GM12873 (cell line): Measurements from ENCODE around the gene GNAI3.

ENCODE experiments used
- CTCF ChIP-seq: IDR thresholded peaks from 2 replicates; pipeline ENCODE4 v1.5.1; 2012; ENCODE audit warnings: low read depth, mild to moderate bottlenecking, moderate library complexity, low read length, control low read depth; ENCODE audit not compliant: insufficient read depth; ENCODE audit errors: missing control alignments

Gene GNAI3

DNA sequence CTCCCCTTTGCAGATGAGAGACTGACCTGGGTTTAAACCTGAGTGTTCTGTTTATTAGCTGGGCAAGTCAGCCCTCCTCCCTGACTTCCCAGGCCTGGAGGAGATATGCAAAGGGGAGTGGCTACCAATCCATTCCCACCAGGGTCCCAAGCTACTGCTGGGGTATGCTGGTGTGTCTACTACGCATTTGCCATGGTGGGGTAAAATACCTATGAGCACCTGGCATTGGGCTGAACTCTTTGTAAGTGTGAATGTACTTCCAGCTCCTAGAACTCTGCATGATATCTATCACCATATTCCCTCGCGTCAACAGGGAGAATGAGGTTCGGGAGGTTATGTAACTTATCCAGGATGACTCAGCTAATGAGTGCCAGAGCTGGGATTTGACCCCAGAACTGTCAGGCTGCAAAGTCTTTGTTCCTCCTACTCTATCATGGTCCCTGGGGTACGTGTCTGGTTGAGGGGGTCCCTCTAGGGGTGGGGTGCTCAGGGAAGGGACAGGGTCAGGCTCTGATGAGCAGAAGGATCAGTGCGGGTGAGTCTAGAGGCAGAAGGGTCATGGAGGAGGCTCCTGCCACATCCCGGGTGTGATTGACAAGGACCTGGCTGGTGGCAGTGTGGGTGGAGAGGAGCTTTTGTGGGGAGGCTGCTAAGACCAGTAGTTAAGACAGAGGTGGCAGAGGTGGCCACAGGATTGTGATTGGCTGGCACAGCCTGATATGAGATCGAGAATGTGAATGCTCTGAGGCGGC lies 88.0 kb downstream of the GNAI3 start:
- TF ChIP-seq CTCF: no peak

- no peak for TF ChIP-seq CTCF
These were observed 89.0 kb downstream of the GNAI3 start for GRCh38 chr1:109637446-109637845.

DNA sequence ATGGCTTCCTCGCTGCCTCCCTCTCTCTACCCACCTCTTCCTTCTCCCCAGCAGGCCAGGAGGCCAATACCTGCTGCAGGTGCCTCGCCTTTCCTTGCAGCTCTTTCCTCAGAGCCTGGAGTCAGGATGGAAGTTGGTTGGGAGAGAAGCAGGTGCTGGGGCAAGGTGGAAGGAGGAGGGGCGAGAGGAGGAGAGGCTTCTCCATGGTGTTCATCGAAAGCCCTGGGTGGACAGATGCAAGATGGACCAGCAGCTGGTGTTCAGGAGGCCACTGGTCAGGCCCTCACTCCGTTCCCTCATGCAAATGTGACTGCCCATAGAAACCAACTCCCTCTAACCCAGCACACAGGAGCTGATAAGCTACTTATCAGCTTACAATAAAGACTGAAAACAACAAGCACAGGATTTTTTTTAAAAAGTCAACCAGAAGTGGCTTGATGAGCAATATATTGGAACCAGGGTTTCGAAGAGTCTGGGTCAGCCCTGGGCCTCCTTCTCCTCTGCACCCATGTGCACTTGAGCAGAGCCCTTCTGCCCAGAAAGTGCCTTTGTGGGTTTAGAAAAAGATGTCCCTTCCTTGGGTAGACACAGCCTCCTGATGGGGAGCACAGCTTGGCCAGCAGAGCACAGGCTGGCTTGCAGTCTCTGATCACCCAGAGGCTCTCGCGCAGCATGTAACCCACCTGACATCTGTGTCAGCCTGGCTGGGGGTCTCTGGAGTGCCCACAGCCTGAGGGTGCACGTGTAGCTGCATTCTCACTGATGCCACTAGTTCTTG lies 90.8 kb downstream of the GNAI3 start:
- TF ChIP-seq CTCF: no peak

DNA sequence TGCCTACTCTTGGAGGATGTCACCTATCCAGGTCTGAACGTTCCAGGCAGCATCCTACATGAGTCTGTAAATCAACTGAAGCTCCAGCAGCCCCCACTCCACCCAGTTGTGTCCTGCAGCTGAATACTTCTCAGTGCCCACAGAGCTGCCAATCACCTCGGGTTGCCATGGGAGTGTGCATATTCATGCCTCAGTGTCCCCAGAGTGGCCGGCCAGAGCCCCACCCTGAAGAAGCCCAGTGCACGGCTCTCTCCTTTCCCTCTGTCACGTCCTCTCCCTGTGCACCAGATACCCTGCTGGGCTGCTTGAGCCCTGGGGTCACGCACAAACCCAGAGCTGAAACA lies 91.4 kb downstream of the GNAI3 start:
- no peak for TF ChIP-seq CTCF

DNA sequence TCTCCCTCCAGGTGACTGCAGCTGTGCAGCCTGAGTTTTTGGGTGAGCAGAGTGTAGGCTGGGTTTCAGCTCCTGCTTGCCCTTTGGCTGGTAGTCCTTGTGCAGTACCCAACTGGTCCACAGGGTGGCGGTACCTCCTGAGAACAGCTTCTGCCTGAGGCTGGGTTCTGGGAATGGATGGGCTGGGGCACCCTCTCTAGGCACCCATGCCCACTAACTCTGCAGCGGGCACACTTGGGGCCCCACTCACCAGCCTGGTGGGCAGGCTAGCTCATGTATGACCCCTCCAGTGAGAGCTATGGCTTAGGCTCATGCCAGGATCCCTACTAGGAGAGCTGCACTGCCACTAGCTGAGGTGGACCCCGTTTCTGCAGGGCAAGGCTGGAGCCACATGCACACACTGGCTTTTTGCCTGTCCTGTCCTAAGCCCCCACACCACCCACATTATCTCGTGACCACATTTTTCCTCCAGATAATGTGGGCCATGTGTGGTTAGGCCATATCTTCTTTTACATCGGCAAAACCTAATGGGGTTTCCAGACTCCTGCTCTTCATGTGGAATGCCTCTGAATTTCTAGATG lies 92.0 kb downstream of the GNAI3 start:
- TF ChIP-seq CTCF: peak; percentile 99

DNA sequence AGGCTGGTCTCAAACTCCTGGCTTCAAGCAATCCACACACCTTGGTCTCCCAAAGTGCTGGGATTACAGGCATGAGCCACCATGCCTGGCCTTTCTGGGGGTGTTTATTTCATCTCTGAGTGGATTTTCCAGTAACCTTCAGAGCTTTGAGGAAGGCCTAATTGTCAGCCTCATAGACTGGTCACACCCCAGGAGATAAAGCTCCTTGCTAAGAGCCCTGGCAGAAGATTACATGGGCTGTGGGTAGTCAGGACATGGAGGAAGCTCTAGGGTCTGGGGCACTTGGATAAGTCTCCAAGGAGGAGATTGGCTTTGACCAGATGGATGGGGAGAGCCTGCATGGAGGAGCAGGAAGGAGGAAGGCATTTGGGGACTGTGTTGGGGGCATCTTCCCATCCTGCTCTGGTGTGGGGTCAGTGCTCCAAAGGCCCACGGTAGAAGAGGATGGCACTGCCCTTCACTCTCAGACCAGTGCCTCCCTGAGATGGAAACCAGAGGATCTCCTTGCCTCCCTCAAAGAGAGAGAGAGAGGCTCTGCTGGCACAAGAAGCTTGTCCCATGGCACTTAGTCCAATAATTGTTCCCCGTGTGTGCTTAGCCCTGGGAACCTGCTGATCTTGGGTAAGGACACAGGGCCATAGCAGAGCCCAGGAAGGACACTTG lies 92.8 kb downstream of the GNAI3 start:
- TF ChIP-seq CTCF: no peak

- TF ChIP-seq CTCF: no peak
These were observed 93.4 kb downstream of the GNAI3 start for GRCh38 chr1:109641861-109642260.
